ENCODE data around the gene CMIP.
A peak's percentile ranks its signal among the peaks of the same experiment; 100 is the strongest.

Gene CMIP

DNA sequence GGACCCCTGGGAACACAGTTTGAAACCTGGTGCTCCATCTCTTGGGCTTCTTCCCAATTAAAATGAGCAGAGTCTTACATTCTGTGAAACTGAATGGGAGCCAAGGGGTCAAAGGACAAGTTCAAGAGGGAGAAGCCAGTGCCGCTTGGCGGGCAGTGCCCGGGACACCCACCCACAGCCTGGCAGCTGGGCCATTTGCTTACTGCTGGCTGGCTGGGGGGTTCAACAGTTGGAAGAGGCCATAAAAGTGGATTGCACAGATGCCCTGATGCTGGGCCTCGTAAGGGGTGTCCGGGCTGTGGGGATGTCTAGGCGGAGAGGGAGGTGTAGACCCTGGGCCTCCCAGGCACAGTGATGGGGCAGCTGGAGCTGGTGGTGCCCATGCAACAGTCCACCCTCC is 52.1 kb downstream of the CMIP start:
- DNase-seq, result no peak

DNA sequence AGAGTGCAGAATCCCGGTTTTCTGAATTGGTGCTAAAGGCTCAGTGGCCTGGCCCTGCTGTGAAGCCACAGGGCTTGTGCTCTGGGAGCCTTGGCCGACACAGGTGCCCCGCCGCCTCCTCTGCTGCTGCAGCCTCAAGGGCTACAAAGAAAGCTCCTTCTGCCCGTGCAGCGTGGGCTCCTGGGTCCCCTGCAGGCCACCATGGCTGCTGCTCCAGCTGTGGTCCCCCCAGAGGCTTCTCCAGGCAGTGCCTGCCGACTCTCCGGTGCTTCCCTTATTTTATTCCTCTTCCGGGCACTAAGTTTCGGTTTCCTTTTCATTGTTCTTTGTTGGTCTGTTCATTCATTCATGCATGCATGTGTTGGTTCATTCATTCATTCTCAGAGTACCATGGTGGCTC is 53.1 kb downstream of the CMIP start:
- DNase-seq, result no peak

DNA sequence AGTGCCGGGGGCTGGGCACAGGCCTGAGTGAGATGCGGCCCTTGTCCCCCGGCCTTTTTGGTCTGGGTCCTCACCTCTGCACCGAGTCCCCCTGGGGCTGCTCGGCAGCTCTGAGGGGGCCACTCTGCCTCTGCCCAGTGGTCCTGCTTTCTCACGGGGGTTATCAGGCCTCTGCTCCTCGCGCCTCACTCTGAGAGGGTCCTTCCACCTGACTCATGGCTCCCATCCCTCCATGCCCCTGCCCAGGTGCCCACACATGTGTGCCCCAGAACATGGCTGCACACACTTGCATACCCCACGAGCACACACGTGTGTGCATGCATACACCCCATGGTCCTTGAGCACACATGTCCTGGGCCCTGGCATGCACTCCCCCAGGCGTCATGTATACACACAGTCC is 53.7 kb downstream of the CMIP start:
- DNase-seq, result no peak

DNA sequence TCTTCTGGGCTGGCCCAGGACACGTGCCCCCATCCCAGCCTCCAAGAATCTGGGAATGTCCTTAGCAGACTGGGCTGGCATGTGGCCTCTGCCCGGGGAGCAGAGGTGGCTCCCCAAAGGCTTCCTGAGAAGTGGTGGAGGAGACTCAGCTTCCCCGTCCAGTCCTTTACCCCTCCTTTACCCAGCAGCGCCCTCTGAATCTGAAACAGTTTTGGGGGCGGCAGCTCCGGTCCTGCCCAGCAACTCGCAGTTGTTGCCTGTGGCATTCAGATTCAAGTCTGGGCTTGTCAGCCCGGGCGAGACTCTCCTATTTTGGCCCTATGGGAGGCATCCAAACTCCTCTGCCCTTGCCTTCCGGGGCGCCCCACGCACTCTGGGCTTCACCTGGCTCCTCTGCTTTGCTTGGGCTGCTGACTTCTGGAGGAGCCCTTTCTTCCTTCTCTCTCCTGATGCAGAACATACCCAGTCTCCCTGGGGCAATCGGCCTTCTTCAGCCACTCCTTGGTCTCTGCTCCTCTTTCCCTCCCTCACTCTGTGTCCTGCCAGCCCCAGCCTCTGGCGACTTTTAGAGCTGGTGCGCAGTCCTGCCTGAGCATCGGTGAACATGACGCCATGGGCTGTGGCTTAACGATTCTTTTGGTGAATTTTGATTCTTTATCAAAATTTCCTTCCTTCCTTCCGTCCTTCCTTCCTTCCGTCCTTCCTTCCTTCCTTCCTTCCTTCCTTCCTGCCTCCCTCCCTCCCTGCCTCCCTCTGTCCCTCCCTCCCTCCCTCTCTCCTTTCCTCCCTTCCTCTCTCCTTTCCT is 55.2 kb downstream of the CMIP start:
- DNase-seq, result no peak

DNA sequence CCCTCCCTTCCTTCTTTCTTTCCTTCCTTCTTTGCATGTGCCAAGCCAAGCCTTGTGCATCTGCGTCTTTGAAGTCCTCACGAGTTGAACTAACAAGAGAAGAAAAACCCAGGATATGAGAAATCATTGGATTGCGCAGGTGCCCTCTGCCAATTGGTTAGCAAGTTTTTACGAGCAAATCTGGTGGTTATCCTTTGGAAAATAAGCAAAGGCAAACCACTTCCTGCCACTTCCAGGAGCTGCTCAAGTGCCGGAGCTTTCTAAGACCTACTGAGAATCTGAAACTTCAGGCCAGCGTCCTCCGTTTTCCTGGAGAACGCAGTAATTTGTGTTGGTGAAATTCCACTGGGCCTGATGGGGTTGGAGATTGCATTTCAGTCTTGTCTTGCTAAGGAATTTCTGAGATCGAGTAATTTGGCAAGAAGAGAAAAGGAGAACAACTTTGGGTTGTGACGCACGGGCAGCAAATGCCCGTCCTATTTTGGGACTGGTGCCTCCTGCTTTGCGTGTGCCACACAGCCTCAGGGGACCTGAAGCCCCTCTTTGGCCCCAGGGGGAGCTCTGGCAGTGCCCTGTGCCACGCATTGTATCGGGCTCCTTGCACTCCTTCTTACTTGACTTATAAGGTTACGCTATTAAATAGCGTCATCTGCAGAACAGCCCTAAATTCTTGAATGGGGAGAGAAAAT is 56.4 kb downstream of the CMIP start:
- no peak for DNase-seq

DNA sequence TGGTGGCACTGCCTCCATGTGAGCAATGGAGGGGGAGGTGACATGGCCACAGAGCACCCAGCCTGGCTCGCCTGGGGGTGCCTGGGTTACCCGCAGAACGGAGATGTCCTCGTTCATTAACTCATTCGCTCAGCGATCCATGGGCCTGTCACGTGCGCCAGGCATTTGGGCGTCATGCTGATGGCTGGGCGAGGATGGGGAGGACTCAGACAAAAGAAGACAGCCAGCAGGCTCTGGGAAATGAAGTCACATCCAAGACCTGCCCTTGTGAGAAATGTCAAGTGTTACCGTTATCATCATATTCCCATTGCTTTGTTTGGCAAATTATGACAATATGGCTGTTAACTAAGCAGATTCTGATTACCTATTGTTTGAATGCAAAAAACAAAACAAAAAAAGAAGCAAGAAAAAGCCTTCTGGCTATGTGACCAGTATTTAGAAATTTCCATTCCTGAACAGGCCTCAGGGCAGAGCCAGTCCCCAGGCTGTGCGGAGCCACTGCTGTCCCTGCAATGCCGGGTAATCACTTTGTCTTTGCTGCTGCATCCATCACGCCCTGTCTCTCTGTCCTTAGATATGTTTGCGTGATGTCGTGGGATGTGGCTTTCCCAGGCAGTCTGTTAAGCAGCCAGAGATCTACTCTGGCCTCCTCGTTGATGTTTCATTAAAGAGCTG is 57.9 kb downstream of the CMIP start:
- DNase-seq, result no peak

DNA sequence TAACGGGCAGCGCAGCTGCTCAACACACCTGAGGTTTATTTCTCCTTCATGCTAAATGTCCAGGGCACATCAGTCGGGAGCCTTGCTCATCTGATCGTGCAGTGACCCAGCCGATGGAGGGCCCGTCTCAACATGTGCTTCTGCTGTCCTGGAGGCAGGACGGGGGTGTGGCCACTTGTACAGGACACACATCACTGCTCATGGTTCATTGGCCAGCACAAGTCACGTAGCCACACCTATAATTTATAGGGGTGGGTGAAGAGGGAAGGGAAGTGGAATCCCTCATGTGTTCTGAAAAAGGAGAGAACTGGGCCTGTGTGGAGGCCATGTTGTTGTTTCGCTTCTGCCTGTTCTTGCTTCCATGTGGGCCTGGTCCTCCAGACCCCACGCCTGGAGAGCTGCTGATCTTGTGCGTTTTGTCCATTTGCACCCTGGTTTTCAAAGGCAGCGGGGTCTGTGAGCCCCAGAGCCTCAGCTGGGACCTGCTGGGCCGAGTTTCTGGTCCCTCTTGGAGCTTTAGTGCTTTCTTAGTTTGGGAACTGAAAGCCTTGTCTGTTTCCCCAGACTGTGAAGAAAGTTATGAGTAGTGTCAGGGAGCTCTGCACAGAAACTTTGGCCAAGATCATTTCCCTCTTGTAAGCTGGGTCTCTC is 60.5 kb downstream of the CMIP start:
- no peak for DNase-seq

DNA sequence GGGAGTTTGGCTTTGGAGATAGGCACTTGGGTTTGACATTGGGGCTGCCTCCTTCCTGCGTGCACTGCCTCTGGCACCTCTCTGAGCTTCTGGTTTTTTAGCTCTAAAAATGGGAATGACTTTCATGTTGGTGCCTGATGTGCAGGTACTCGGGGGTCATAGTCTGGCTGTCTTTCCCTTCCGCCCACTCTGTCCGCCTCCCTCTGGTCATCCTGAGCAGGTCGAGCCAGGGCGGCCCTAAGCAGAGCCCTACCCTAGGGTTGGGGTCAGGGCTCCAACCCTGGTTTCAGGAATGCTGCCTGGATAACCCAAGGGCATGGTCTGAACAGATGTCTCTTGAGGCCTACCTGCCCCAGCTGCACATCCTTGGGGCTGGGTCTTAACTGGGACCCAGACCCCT is 64.8 kb downstream of the CMIP start:
- no peak for DNase-seq

DNA sequence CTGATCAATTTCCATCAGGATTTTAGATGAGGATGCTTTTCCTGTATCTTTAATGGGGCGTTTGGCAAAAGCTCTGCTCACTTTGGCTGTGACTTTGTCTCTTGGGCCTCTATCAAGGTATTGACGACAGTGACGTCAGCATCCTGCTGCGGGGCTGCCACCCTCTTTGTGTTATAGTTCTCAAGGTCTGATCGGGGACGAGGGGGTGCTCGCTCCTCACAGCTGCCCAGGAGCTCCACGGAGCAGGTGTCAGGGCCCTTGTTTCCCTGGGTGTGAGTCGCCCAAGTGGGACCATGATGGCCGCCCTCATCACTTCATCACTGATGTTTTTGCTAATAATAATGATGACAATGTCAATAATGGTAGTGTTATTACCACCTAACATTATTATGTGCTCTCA is 65.4 kb downstream of the CMIP start:
- no peak for DNase-seq

DNA sequence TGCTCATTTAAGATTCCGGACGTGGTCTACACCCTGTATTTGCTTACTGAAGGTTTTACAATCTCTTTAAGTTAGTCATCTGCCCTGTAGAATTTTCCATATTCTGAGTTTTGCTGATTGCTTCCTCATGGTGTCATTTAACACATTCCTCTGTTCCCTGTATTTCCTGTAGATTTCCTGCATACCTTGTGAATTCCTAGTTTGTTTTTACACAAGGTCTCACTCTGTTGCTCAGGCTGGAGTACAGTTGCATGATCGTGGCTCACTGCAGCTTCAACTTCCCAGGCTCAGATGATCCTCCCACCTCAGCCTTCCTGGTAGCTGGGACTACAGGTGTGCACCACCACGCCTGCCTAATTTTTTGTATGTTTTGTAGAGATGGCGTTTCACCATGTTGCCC is 66.8 kb downstream of the CMIP start:
- no peak for DNase-seq

DNA sequence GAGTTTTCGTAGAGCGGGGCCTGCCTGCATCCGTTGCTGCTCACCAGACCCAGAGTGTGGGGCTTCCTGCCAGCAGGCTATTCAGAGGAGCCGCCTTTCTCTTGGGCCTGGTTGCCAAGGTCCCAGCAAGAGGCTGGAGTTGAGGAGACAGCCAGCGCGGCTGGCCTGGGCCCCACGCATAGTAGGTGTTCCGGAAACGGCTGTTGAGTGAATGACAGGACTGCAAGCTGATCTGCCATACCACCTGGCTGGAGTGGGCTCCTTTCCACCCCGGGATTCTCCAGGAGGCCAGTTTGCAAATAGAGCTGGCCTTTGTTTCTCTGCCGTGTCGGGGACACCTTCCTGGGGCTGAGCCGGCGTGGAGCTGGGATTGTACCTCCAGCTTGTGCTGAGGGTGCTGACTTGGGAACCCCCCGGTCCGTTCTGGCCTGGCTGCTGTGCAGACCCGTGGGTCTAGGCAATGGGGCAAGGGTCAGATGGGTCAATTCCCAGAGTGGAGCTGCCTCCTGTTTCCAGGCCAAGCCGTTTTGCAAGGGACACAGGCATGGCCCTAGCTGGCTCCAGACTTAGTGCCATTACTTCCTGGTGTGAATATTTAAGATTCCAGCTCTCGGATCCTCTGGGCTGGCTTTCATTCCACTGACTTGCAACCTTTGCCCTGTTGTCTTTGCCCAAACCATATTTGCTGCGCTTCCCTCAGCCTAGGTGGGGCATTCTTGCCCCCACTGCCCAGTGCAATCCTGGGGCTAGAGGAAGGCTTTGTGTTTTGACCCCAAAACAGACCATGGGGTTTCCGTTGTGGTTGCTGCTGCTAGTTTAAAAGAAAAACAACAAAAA is 68.8 kb downstream of the CMIP start:
- no peak for DNase-seq

DNA sequence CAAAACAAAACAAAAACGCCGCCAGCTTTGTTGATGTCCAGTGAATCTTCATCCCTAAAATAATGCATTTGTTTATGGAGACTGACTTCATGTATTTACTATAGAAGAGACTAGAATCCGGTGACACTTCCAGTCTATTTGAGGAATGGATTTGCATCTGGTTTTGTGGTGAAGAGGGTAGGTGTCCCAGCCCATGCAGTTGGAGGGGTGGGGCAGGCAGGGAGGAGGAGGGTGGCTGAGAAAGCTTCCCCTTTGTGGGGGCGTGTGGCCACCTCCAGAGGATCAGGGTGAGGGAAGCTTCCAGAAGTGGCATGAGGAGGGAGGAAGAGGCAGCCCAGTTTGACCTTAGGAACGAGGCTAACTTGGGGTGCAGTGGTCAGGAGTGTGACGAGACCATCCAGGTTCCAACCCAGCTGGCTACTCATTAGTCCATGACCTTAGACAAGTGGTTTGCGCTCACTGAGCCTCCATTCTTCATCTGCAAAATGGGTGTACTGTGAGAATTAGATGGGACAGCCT is 69.5 kb downstream of the CMIP start:
- DNase-seq, result no peak

DNA sequence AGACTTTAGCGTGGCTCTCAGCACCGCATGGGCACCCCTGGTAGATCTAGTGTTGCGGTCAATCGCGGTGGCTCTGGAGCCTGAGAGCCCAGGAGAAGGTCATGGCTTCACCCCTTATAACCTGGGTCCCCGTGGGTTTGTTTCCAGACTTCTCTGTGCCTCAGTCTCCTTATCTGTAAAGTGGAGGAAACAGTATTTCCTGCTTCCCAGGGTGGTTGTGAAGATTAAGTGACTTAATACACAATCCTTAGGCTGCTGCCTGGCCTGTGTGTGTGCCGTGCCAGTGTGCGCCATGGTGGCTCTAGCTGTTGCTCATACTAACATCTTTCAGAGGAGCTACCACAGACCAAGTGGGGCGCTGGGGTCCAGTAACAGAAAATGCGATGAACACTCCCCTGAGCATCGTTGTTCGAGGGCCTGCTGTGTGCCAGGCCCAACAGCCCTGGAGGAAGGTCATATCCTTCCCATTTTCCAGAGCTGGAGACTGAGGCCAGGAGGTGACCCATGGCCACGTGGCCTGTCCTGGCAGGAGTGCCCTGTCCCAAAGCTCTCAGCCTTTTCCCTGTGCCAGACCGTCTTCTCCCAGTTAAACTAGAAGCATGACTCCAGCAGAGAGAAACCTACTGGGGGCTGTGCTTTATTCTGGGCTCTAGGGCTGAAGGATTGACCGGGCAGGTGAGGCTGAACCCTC is 70.1 kb downstream of the CMIP start:
- DNase-seq, result no peak

DNA sequence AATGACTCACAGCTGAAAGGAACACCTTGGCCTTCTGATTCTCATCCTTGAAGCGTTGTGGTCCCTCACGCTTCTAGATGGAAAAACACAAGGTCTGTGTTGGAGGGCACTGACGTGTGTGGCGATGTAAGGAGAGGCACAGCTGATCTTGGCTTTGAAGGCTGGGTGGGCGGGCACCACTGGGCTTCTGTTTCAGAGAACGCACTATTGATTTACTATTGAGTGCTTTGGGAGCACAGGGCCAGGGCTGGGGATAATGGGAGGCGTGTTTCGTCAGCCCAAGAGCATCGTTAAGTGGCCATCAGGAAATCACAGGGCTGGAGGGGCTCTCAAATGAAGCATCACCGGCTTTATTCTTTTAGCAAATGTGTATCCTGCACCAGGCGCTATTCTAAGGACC is 70.7 kb downstream of the CMIP start:
- DNase-seq, result peak; percentile 79

DNA sequence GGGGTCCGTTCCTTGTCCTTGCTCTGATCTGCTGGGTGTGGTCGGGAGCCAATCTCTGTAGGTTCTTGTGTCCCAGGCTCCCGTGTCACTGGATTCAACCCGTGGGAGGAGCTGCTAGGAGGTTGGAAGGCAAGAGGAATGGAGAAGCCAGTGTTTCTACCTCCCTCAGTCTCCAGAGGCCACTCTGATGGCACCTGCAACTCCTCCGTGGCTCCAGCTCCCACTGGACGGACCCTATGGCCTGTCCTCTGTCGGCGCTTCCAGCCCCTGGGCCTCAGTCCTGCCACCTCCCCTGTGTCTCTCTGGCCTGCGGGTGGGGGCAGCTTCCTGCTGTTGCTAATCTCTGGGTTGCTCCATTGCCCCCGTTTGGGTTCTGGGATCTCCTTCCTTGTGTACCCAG is 71.1 kb downstream of the CMIP start:
- no peak for DNase-seq

DNA sequence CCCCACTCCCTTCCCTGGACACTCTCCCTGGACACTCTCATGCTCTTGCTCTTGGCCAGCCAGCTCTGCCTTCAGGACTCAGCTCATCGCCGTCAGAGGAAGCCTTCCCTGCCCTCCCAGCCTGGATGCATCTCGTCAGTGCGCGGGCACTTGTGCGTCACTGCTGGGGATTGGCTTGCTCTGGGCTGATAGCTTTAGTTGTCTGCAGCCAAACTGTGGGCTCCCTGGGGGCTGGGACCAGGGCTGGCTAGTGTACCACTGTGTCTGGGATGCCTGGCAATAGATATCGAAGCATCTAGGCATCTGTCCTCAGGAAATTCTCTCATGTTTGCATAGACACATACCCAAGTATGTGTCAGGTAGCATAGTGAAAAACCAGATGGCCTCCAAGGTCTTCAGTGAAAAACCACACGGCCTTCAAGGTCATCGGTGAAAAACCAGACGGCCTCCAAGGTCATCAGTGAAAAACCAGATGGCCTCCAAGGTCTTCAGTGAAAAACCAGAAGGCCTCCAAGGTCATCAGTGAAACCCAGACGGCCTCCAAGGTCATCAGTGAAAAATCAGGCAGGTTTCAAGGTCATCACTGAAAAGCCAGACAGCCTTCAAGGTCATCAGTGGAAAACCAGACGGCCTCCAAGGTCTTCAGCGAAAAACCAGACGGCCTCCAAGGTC is 72.0 kb downstream of the CMIP start:
- DNase-seq, result no peak

DNA sequence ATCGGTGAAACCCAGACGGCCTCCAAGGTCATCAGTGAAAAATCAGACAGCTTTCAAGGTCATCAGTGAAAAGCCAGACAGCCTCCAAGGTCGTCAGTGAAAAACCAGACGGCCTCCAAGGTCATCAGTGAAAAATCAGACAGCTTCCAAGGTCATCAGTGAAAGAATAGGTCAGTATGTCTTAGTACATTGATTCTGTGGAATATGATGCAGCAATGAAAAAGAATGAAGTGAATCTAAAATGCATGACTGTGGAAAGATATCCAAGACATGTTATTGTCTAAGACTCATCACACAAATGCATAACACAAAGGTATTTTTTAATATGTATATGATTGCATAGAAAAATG is 72.5 kb downstream of the CMIP start:
- no peak for DNase-seq

DNA sequence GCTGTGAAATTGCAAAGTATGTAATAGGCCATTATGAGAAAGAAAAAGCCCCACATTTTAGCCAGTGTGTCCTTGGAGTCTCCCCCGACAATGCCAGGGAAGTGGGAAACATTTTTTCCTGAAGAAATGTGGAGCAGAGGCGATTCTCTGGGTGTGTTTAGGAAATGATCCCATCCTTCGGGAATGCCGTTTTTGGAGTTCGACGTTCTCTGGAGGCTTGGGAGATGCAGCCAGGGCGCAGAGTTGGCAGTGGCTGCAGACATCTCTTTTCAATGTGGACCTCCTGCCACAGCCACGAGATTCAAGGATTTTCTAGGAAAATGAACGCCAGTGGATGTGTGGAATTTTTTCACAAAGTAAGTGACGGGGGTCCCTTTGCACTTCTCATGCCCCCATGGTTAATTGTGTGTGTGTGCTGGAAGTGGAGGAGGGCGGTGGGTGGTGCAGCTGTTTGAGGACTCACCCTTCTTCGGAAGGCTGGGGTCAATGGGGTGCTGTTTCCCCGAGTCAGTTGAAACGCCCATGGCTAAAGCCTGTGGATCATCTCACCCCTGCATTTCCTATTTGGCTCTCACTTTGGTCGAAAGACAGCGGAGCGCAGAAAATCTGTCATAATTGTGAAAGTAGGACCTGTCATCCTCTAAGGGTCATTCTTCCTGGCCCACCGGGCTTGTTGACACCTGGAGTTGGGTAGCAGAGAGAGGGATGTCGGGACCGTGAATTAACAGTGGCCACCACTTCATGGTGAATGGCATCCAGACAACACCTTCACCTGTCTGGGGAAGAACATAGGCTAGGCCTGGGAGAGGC is 73.2 kb downstream of the CMIP start:
- DNase-seq, result no peak

DNA sequence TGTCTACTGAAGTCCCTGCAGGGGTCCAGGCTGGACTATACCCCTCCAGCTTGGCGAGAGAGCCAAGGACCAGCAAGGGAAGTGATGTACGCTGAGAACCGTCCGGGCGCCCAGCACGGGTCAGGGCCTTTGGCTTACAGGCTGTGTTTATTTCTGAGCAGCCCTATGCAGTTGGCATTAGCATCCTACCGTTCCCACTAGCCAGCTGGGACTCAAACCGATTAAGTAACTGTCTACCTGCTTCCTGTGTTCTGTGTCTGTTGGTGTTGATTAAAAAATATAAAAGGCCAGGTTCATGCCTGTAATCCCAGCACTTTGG is 73.8 kb downstream of the CMIP start:
- no peak for DNase-seq

DNA sequence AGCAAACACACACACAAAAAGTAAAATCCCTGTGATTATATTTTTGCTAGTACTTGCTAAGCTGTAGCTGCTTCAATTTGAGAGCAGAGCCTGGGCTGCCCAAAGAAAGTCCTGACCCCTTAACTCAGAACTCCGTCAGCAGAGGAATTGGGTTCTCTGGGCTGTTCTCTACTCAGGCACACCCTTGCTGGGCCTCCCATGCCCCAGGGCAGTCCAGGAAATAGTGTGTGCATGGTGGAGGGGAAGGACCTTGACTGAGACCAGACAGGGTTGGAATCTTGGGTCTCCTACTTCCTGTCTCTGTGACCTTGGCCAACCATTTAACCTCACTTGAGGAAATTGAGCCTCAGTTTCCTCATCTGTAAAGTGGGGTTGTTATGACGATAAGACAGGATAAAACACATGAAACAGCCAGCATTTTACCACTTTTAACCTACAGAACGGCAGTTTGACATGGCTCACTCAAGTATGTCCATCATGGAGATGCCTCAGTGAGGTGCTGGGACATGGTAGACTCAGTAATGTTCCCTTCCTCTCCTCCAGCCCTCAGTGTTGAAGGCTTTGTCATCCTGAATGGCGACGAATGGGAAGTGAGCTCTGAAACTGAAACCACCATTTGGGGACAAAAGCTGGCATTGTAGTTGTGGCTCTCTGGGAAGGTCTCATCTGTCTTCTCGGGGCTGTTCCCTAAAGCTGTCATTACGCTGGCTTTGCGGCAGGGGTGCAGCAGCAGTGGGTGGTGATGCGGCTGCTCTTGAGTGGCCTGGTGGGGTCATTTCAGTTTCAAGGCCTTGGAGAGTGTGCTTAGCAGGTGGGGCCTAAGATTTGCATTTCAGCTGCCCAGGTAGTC is 74.9 kb downstream of the CMIP start:
- DNase-seq, result no peak
